Bronchial epithelial cell (primary cell): Measurements from ENCODE around the gene RAD51D. TPM values are rescaled to one million over a fixed set of nuclear protein-coding genes. Genes with fewer than 3 reads are reported as not detected.

Source experiments
- DNase-seq: peaks from one replicate; pipeline ENCODE4 v3.0.0-alpha.2; 2010; ENCODE audit warnings: low read depth
- FAIRE-seq: peaks from 2 replicates; lab custom pipeline; 2011; peaks lifted over from hg19 to GRCh38; lab: Jason Lieb, UNC
- H3K27me3 ChIP-seq: 2 replicates; pipeline ENCODE4 v1.5.1; 2011; ENCODE audit warnings: low read length; ENCODE audit not compliant: control insufficient read depth, insufficient read depth
- H3K36me3 ChIP-seq: 2 replicates; pipeline ENCODE4 v1.5.1; 2011; ENCODE audit warnings: low read length; ENCODE audit not compliant: control insufficient read depth, insufficient read depth
- H3K4me3 ChIP-seq: 2 replicates; pipeline ENCODE4 v1.5.1; 2011; ENCODE audit warnings: mild to moderate bottlenecking, low read depth, low read length, control low read depth
- CTCF ChIP-seq: IDR thresholded peaks from 2 replicates; pipeline ENCODE4 v1.5.1; 2011; ENCODE audit warnings: mild to moderate bottlenecking, moderate library complexity, low read length, control low read depth, inconsistent platforms; ENCODE audit not compliant: insufficient read depth, severe bottlenecking
- total RNA-seq: library from RNA; depleted of rRNA; stranded (reverse); fragments of >200 nt; gene quantifications from 2 replicates; pipeline ENCODE4 v1.2.1, GENCODE V29; 2014

RAD51D gene
- total RNA-seq, 1 donor from 2014 or later: 2.4 TPM

- FAIRE-seq (no peak), DNase-seq (no peak)
- H3K36me3 ChIP-seq: no peaks in the 10 kb centered on the region
- H3K27me3 ChIP-seq: no peaks in the 10 kb centered on the region
- TF ChIP-seq CTCF: no peak
- H3K4me3 ChIP-seq: no peak overlapping the region
Observed at GRCh38 chr17:35051579-35052240, 68.0 kb downstream of the RAD51D start.

GRCh38 chr17:35051183-35051578 lies 68.5 kb downstream of the RAD51D start:
- H3K27me3 ChIP-seq: no peaks in the 10 kb centered on the region
- FAIRE-seq: no peak
- TF ChIP-seq CTCF: no peak
- H3K36me3 ChIP-seq: no peaks in the 10 kb centered on the region
- DNase-seq: peak; percentile 12
- H3K4me3 ChIP-seq: no peak overlapping the region

- Histone ChIP-seq H3K4me3 (no peak overlapping the region), H3K27me3 (no peaks in the 10 kb centered on the region), H3K36me3 (no peaks in the 10 kb centered on the region)
- FAIRE-seq (no peak), DNase-seq (no peak)
- no peak for TF ChIP-seq CTCF
Observed at GRCh38 chr17:35050170-35050569, 69.5 kb downstream of the RAD51D start.

- no peak for TF ChIP-seq CTCF
- H3K4me3 ChIP-seq: no peak overlapping the region
- no peak for FAIRE-seq
- DNase-seq: no peak
- no peaks in the 10 kb centered on the region for H3K36me3 ChIP-seq
- H3K27me3 ChIP-seq: no peaks in the 10 kb centered on the region
Observed at GRCh38 chr17:35048685-35049379, 70.8 kb downstream of the RAD51D start.

- no peak for FAIRE-seq
Observed at GRCh38 chr17:35046740-35047283, 72.8 kb downstream of the RAD51D start.

More at GRCh38 chr17:35046740-35047283, 72.8 kb downstream of the RAD51D start:
- no peaks in the 10 kb centered on the region for H3K36me3 ChIP-seq
- H3K27me3 ChIP-seq: no peaks in the 10 kb centered on the region
- H3K4me3 ChIP-seq: no peak overlapping the region
- no peak for TF ChIP-seq CTCF
- DNase-seq: peak; percentile 69
